Caki2 (cell line): ENCODE data around the gene RUBCN. TPM values are rescaled to one million over a fixed set of nuclear protein-coding genes. Genes with fewer than 3 reads are reported as not detected.
"Not testable (repeated sequence)": the region's sequence is repeated elsewhere in the genome, so short reads cannot be mapped to it uniquely, and the experiment has no call there.

Experiments
- DNase-seq: peaks from one replicate; pipeline ENCODE4 v3.0.0-alpha.2; 2015; ENCODE audit warnings: low read depth
- in situ Hi-C: cut with HindIII; loops from 2 replicates; pipeline ENCODE4 v1.10.0; 2016; ENCODE audit warnings: low sequenced_read_pairs, low pct_unique_long_range_greater_than_20kb, mixed read lengths
- total RNA-seq: library from RNA; depleted of rRNA; stranded (reverse); fragments of >200 nt; shearing (Covaris generic); gene quantifications from 2 replicates; pipeline ENCODE4 v1.2.3, GENCODE V29; 2014; ENCODE audit warnings: low replicate concordance

The RUBCN gene
- total RNA-seq, 1 experiment from 2014 or later: 7.9 TPM

- in situ Hi-C loops: no loop called here
- DNase-seq: no peak
Measured at GRCh38 chr3:197701841-197702240, 34.9 kb downstream of the RUBCN start.

DNA sequence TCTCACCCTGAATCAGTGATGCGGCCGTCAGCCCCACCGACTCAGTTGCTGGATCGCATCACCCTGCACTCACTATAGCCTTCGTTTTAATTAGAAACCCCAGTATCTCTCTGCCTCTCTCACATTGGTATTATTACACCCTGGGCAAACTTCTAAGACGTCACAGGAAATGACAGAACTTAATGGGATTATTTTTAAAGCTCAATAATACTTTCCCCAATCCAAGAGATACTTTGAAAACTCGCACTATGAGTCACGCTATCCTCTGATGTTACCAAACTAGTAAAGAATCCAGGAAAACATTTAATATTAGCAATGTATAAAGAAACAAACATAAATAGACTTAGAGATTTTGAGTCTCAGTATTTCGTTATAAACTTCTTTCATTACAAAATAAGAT lies 36.6 kb downstream of the RUBCN start:
- in situ Hi-C loops: no loop called here

DNA sequence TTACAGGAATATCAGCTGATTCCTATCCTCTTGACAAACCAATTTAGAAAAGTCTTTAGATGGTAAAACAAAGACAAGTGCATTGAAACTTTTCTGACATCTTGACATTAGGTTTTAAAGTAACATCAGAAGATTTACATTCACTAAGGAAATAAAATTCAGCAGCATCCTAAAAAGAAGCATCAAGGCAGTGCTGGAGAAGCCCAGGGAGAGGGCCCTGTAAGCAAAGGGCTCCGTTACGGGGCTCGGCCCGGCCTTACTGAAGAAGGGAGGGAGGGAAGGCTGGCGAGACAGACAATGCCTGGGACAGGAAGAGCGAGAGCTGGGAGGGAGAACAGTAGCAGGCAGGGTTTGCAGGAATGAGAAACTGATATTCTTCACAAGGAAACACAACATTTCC lies 39.3 kb downstream of the RUBCN start:
- in situ Hi-C loops: no loop called here
- DNase-seq: no peak

More for the DNA sequence above, 36.6 kb downstream of the RUBCN start:
- no peak for DNase-seq

DNA sequence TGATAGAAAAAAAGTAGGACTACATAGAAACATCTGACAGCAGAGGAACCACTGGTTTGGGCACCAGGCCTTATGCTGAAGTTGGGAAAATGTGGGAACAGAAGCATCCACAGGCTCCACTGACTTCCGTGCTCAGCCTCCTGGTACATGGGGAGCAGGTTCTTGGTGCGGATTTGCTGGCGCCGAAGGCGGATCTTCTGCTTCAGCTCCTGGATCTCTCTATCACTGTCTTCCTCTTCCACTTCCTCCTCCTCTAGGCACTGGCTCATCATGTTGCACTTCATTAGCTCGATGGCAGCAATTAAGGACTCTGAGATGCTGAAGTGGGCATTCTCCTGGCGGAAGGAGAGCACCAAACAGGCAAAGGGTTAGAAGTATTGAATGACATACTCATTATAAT lies 42.5 kb downstream of the RUBCN start:
- no peak for DNase-seq
- in situ Hi-C loops: no loop called here

- no peak for DNase-seq
- in situ Hi-C loops: no loop called here
Measured at GRCh38 chr3:197692641-197693040, 44.1 kb downstream of the RUBCN start.

- in situ Hi-C loops: no loop called here
- DNase-seq: no peak
Measured at GRCh38 chr3:197690754-197691153, 46.0 kb downstream of the RUBCN start.

DNA sequence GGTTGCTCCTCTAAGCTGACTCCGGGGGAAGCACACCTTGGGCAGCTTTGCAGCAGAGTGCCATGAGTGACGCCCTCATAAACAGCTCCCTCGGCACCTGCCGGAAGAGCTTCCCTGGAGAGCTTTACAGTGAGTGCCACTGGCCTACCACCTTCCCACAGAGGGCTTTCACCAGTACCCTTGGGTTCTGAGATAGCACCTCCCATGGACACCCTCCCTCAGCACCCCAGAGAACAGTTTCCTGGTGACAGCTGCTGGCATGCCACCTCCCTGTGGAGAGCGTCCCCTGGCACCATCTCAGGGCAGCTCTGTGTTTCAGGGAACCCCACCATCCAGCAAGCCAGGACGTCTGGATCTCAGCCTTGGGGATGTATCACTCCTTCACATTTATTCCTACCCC lies 49.1 kb downstream of the RUBCN start:
- in situ Hi-C loops: no loop called here
- no peak for DNase-seq

DNA sequence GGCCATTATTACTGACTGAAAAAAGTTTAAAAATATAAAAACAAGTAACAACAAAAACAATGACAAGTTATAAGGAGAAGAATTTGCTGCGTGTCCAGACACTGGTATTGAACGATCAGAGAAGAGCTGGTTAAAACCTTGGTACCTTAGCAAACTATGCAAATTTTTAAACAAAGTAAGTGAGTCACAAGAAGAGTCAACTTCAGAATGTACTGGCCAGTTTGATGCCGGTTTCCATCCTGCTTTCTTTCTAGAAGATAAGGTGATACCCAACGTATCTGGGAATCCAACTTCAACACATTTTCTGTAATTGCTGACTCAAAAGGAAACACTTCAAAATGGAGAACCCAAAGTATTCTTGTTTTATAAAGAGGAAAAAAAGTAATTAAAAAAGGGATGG lies 49.8 kb downstream of the RUBCN start:
- DNase-seq: no peak
- in situ Hi-C loops: no loop called here

- in situ Hi-C loops: no loop called here
Measured at GRCh38 chr3:197685546-197685945, 51.2 kb downstream of the RUBCN start.

GRCh38 chr3:197683191-197683590 lies 53.5 kb downstream of the RUBCN start:
- DNase-seq: no peak
- in situ Hi-C loops: no loop called here

More at GRCh38 chr3:197685546-197685945, 51.2 kb downstream of the RUBCN start:
- DNase-seq: no peak

DNA sequence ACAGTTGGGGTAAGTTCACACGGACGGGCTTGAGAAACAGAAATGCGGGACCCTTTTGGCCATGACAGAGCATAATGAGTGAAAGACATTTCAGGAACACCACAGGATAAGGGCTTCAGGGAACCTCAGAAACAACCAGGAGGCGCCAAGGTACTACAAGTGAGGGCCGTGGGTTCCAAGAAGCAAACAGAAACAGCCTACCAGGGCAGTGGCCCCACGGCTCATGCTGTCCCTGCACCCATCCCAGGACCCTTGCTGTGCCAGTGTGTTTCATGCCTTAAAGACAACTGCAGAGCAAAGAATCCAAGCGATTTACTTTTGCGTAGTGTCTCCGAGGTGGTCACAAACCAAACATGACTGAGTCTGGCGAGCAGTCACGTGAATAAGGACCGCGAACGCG lies 54.0 kb downstream of the RUBCN start:
- DNase-seq: no peak
- in situ Hi-C loops: no loop called here

GRCh38 chr3:197680955-197681521 lies 55.7 kb downstream of the RUBCN start:
- in situ Hi-C loops: no loop called here
- DNase-seq: no peak

- in situ Hi-C loops: no loop called here
- DNase-seq: no peak
Measured at GRCh38 chr3:197675951-197676350, 60.8 kb downstream of the RUBCN start.

DNA sequence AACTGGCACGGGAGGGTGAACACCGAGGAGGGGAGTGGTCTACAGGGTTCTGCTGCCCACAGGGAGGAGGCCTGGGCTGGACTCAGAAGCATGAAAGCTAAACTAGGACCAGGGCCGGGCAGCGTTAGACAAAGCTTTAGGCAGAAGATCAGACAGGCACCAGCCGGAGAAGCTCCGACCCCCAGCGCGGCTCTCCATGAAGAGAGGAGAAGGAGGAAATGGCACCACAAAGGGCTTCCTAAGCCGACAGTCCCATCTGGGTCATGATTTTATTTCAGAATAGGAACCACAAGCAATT lies 61.2 kb downstream of the RUBCN start:
- in situ Hi-C loops: no loop called here

GRCh38 chr3:197674741-197675562 lies 61.8 kb downstream of the RUBCN start:
- in situ Hi-C loops: no loop called here
- no peak for DNase-seq

More for the DNA sequence above, 61.2 kb downstream of the RUBCN start:
- no peak for DNase-seq

GRCh38 chr3:197673170-197673569 lies 63.5 kb downstream of the RUBCN start:
- in situ Hi-C loops: no loop called here
- no peak for DNase-seq

DNA sequence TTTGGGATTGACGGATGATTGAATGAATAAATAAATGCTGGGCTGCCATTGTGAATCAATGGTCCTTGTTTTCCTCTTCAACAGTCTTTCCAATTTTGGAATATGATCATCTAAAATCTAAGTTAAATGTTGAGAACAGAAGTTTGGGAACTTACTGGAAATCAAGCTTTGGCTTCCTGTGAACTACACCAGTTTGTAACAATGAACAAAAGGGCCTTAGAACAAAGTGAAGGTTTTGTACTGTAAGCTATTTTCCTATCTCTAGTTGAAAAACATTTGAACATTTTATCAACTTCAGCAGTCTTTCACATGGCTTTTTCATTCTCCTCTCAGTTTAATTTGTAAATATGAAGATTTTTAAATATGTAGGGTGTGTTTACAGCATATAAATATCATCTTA lies 66.3 kb downstream of the RUBCN start:
- no peak for DNase-seq
- in situ Hi-C loops: no loop called here

DNA sequence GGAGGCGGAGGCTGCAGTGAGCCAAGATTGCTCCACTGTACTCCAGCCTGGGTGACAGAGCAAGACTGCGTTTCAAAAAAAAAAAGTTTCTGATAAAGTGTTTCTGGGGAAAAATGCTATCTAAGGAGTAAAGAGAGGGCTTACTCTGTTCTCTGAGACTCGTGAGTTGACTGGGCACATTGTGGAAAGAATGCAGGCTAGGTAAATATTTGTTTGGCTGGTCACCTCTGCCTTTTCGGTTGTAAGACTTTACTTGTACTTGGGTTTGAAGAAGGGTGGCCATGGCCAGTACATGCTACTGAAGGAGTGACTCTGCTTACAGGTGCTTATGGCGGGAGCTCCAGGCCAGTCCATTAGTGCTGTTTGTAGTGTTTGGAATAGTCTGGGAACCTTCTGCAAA lies 68.7 kb downstream of the RUBCN start:
- in situ Hi-C loops: no loop called here
- no peak for DNase-seq

- in situ Hi-C loops: not testable (repeated sequence)
Measured at GRCh38 chr3:197667293-197667692, 69.4 kb downstream of the RUBCN start.

GRCh38 chr3:197666221-197666842 lies 70.4 kb downstream of the RUBCN start:
- in situ Hi-C loops, DNase-seq: not testable (repeated sequence)

More at GRCh38 chr3:197667293-197667692, 69.4 kb downstream of the RUBCN start:
- DNase-seq: not testable (repeated sequence)
